SW 1271 (cell line): ENCODE results near the gene YIF1B.
A peak's percentile ranks its signal among the peaks of the same experiment; 100 is the strongest.

ENCODE experiments used
- DNase-seq, 2 experiments: peaks; one replicate each; lab custom pipeline; 2025; lab: John Stamatoyannopoulos, UW

YIF1B gene

GRCh38 chr19:38335949-38336637, 20.3 kb upstream of the YIF1B start:
- peak; percentile 81 to 92 for DNase-seq

- no peak for DNase-seq
Measured at GRCh38 chr19:38333245-38333644, 17.5 kb upstream of the YIF1B start.

DNA sequence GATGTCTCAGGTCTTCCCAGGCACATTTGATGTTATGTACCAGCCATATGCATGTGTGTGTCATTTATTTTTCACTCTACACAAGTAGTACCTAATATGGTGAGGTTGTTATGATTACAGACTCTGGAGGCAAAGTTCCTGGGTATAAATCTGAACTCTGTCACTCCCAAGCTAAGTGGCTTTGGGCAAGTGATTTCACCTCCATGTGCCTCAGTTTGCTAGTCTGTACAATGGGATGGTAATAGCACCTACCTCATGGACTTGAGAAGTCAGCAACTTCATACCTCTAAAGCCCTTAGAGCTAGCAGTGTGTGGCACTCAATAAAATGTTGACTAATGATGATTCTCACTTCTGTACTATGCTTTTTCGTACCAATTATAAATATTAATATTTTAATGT, 16.0 kb upstream of the YIF1B start:
- no peak for DNase-seq

DNA sequence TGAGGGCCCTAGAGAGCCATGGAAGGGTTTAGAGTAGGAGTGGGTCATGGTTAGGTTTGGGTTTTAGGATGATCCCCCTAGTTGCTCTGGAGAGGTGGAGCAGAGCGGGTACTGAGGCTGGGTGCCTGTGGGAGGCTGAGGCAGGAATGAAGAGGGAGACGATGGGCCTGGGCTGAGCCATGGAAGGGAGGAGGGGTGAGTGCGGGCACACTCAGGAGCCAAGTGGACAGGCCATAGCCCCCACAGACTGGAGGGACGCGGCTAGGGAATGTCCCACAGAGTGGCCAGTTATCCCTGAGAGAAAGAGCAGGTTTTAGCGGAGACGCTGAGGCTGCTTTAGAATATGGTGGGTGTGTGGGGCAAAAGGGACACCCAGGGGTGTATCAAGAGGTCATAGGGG, 13.9 kb upstream of the YIF1B start:
- DNase-seq, result no peak

- no peak for DNase-seq
Measured at GRCh38 chr19:38326591-38326990, 10.8 kb upstream of the YIF1B start.

DNA sequence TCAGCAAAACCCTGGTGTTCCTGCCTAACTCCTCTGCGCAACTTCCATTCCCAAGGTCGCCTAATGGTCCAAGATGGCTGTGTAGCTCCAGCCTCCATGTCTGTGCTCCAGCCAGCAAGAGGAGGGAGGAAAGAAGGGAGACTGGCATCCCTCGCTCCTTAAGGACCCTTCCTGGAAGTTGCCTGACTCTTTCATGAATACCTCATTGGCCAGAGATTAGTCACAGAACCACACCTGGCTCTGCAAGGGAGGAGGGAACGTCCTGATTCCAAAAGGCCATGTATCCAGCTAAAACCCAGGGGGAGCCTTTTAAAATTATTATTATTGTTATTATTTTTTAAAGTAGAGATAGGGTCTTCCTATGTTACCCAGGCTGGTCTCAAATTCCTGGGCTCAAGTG, 8.7 kb upstream of the YIF1B start:
- no peak for DNase-seq

- DNase-seq, result no peak
Measured at GRCh38 chr19:38323291-38323690, 7.5 kb upstream of the YIF1B start.

DNA sequence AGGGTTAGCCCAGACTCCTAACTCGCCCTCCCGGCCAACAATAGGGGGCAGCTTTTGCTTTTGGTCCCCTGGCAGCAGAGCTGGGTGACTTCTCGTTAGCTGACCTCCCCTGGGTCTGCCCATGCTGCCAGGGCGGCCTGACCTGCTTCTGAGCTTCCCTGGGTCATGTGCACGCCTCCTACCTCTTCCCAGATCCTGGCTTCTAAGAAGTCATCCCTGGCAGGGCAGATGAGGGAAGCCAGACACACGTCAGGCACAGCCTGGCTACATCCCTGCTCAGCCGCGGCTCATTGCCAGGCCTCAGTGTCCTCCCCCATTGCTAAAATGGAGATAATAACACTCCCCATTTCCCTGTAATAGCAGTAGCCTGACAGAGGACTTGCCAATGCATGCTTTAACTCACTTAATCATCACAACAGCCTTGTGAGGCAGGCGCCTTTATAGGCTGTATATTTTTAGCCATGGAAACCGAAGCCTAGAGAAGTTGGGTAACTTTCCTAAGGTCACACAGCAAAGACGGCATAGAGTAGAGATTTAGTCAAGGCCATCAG, 6.0 kb upstream of the YIF1B start:
- DNase-seq, result no peak

GRCh38 chr19:38320969-38321339, 5.2 kb upstream of the YIF1B start:
- DNase-seq, result no peak

DNA sequence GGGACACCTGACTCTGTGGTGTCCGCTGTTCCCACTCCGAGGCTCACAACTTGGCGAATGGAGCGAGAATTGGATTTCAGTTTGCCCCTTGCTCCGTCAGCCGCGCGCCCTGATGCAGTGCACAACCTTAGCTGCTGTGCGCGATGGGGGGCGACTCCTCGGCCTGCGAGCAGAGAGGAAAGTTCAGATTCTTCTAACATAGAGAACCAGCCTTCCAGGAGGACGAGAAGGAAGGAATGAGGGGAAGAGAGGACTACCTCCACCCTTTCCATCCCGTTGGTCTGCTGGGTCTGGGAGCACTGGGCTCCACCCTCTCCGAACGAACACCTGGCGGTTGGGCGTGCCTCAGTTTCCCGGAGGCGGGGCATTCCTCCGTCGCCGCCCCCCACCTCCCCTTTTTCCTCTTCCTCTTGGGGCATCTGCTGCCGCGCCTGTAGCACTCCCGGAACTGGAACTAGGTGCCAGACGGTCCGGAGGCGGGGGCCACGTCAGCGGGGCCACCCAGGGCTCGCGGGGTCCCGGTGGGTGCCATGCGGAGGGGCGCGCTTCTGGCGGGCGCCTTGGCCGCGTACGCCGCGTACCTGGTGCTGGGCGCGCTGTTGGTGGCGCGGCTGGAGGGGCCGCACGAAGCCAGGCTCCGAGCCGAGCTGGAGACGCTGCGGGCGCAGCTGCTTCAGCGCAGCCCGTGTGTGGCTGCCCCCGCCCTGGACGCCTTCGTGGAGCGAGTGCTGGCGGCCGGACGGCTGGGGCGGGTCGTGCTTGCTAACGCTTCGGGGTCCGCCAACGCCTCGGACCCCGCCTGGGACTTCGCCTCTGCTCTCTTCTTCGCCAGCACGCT, 3.9 kb upstream of the YIF1B start, which contains the start of gene KCNK6:
Gene KCNK6 (plus strand): TSS at position 425 of the 838 bp plus-strand sequence. CDS start 106 bp downstream, at position 531.
- no peak for DNase-seq

DNA sequence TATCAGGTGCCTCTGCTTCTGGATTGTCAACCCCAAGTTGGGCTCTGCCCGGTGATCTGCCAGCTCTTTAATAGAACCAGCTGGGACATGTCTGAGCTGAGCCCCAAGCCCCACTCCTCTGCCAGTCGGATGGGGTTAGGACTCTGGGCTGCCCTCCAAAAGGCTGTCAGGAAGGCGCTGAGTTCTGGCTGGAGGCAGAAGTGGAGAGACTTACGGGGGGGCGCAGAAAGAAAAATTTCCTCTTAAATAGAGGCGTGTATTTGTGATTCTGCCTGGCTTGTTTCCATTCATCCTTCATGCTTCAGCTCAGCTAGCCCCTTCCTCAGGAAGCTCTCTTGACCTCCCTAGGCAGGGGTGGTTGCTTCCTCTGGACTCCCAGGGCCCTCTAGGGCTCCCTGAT, 2.9 kb upstream of the YIF1B start:
- DNase-seq, result no peak

GRCh38 chr19:38317104-38317612, 1.4 kb upstream of the YIF1B start:
- no peak for DNase-seq

DNA sequence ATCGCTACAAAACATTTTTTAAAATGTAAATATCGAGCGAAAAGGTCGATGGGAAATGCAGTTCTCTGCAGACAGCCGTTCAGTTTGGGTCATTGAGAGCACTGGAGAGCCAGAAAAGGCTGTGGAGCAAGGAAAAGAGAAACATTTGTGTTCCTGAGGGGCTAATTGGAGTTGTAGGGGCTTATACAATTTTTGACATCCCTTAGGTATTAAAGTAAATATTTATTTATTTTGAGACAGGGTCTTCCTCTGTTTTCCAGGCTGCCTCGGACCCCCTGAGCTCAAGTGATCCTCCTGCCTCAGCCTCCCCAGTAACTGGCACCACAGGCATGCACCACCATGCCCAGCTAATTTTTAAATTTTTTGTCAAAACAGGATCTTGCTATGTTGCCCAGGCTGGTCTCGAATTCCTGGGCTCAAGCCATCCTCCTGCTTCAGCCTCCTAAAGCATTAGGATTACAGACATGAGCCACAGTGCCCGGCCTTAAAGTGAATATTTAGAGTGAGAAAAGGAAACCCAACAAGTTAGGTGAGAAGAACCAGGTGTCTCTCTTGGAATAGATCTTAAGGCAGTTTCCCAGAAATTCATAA, 825 bp upstream of the YIF1B start:
- DNase-seq, result no peak

DNA sequence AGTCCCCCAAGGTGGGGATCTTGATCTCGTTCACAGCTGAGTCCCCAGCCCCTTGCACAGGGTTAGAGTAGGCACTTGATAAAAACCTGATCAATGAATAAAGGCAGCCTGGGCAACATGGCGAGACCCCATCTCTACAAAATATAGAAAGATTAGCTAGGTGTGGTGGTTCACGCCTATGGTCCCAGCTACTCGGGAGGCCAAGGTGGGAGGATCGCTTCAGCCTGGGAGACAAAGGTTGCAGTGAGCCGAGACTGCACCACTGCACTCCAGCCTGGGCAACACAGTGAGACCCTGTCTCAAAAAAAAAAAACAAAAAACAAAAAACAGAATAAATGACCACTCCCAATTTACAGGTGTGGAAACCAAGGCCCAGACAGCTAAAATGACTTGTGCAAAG, 4.8 kb downstream of the YIF1B start:
- no peak for DNase-seq

DNA sequence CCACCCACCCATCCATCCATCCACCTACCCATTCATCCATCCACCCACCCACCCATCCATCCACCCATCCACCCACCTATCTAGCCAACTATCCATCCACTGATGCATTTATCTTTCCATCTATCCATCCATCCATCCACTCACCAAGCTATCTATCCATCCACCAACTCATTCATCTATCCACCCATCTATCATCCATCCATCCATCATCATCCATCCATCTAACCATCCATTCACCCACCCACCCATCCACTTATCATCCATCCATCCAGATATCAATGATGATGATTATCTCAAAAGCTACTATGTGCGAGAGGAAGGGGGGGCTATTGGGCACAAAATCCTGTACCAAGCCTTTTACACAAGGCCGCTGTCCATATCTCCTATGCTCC, 5.5 kb downstream of the YIF1B start:
- no peak for DNase-seq

- DNase-seq, result no peak
Measured at GRCh38 chr19:38309615-38310278, 6.0 kb downstream of the YIF1B start.

DNA sequence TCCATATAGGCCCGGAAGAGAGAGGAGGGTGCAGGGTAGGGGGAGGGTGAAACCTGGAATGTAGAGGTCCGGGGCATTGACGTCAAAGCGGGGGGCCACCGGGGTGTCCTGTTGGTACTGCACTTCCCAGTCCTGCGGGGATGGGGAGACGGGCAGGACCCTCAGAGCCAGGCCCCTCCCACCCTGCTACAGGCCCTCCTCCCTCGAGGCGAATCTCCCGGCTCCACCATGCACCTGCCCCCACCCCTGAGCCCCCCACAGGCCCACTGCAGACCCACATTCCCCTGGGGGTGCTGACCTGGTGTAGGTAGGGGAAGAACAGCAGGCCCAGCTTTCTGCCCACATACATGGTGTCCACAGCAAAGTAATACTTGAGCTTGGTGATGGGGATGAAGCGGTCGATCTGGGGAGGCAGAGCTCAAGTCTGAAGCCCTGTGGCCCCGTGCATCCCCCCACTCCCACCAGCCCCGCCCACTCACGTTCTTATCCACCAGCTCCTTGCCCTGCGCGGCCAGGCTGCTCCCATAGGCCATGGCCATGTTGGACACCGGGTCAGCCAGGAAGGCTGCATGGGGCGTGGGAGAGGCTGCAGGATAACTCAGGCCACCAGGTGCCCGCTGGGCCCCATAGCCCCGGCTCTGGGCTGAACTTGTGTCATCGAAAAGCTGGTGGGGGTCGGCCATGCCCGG, 6.7 kb downstream of the YIF1B start:
- no peak for DNase-seq

- no peak for DNase-seq
Measured at GRCh38 chr19:38308006-38308766, 7.6 kb downstream of the YIF1B start.

- DNase-seq, result no peak
Measured at GRCh38 chr19:38307597-38307996, 8.2 kb downstream of the YIF1B start.

DNA sequence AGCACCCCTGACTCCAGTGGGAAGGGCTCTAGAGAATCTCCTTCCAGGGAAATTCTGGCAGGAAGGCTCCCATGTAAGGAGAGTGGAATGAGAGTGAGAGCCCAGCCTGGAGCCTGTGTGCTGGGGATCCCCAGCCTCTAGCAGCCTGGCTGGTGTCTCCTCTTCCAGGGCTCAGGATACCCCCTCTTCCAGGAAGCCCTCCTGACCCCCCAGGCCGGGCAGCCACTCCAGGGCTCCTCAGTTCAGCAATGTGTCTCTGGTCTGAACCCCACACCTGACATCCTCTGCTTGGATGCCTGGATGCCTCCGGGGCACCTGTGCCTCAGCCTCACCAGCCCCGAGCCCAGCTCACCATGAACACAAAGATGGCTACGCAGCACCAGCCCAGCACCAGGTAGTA, 8.7 kb downstream of the YIF1B start:
- DNase-seq, result no peak

GRCh38 chr19:38306236-38306635, 9.5 kb downstream of the YIF1B start:
- DNase-seq, result no peak
